Epithelial cell of esophagus (primary cell): ENCODE measurements around the gene KCNQ1OT1.

ENCODE experiments used
- DNase-seq: peaks from one replicate; pipeline ENCODE4 v3.0.0; 2010; ENCODE audit warnings: low read depth
- H3K4me3 ChIP-seq: 2 replicates; pipeline ENCODE4 v1.5.1; 2011; ENCODE audit warnings: mild to moderate bottlenecking, low read length, control low read depth
- TF ChIP-seq, protein P1 (sequence below): IDR thresholded peaks from 2 replicates; pipeline ENCODE4 v1.5.1; 2011; ENCODE audit warnings: low read depth, mild to moderate bottlenecking, low read length, control low read depth, inconsistent platforms; ENCODE audit not compliant: insufficient read depth; ENCODE audit errors: missing control alignments

The KCNQ1OT1 gene

DNA sequence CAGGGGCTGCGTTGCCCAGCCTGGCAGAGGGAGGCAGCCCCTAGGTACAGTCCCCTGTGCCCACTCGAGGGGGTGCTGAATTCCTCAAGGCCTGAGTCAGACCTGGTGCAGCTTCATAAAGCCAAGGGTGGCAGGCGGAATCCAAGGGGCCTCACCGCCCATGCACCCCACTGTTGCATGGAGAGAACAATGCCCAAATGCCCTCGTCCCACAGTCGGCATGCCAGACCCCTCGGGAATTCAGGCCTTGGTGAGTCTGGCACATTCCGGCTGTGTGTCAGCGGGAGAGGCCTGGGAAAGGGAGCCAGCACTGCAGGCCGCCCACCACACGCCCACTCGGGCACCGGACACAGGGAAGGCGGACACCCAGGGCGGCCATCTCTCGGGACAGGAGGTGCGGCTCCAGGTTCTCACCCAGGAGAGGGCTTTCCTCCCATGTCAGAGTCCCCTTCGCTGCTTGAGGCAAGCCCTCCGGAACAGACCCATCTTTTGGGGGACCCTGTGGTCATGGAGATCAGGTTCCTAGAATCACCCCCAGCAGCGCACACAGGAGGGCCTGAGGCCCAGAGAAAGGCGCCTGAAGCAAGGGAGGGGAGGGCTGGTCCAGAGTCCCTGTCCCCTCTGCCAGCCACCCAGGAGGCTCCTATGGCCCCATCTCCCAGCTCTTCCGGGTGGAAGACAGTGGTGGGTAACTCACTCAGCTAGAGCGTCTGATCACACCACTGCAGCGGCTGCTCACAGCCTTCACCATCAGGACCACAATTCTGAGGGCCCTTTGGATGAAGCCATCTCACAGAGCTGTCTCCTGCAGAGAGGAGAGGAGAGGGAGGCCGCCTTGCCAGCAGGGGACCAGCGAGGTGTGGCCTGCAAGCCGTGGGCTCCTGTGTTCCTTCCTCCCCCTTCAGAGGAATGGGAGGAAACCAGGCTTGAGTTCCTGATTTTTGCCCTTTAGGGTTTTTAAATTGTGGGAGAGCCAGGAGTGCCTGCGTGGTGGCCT, 31.6 kb upstream of the KCNQ1OT1 start:
- TF ChIP-seq, protein P1, sequence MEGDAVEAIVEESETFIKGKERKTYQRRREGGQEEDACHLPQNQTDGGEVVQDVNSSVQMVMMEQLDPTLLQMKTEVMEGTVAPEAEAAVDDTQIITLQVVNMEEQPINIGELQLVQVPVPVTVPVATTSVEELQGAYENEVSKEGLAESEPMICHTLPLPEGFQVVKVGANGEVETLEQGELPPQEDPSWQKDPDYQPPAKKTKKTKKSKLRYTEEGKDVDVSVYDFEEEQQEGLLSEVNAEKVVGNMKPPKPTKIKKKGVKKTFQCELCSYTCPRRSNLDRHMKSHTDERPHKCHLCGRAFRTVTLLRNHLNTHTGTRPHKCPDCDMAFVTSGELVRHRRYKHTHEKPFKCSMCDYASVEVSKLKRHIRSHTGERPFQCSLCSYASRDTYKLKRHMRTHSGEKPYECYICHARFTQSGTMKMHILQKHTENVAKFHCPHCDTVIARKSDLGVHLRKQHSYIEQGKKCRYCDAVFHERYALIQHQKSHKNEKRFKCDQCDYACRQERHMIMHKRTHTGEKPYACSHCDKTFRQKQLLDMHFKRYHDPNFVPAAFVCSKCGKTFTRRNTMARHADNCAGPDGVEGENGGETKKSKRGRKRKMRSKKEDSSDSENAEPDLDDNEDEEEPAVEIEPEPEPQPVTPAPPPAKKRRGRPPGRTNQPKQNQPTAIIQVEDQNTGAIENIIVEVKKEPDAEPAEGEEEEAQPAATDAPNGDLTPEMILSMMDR, result no peak
- no peak overlapping the region for H3K4me3 ChIP-seq
- no peak for DNase-seq

DNA sequence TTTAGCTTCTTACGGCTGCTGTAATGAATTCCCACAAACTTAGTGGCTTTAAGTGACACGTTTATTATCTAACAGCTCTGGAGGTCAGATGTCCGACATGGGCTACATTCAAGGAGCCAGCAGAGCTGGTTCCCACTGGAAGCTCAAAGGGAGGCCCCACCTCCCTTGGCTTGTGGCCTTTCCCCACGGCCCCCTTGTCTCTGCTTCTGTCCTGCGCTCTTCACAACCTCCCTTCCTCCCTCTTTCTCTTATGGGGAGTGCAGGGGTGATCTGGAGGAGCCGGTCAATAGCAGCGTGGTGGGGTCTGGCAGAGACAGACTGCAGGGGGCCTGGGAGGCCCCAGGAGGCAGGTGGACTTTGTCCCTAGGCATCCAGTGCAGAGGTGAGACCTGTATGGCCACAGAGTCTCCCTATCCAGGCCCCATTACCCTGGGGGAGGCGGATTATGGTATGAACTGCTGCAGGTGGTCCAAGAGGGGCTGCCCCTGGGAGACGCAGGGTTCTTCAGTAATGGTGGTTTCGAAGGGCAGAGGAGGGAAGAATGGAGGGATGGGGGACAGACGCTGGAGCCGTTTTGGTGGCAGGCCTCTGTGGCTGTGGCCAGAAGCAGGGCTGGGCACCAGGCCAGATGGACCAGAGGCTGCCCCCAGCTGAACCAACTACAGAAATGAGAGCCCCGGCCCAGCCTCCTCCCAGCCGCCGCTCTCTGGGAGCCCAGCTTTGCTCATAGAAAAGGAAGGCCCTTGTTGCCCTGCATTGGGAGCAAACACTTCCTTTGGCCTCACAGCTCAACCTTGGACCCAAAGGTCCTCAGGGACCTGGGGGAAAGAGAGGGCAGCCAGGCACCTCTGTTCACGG, 30.7 kb upstream of the KCNQ1OT1 start:
- H3K4me3 ChIP-seq, result no peak overlapping the region
- DNase-seq, result no peak
- TF ChIP-seq, protein P1, result no peak

DNA sequence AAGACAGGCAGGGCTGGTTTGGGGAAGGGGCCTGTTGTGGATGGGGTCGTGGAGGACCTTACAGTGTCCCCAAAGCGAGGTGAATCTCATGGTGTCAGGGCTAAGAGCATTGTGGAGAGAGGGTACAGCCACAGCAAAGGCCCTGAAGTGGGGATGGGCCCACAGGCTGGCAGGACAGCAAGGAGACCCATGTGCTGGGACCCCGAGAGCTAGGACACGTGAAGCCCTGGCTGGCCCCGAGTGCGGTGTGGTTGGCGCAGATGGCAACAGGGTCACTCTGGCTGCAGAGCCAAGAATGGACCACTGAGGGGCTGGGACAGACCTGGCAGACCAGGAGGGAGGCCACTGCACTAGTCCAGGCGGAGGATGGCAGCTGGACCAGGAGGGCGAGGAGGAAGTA, 30.0 kb upstream of the KCNQ1OT1 start:
- no peak overlapping the region for H3K4me3 ChIP-seq
- no peak for DNase-seq
- TF ChIP-seq, protein P1, result no peak

DNA sequence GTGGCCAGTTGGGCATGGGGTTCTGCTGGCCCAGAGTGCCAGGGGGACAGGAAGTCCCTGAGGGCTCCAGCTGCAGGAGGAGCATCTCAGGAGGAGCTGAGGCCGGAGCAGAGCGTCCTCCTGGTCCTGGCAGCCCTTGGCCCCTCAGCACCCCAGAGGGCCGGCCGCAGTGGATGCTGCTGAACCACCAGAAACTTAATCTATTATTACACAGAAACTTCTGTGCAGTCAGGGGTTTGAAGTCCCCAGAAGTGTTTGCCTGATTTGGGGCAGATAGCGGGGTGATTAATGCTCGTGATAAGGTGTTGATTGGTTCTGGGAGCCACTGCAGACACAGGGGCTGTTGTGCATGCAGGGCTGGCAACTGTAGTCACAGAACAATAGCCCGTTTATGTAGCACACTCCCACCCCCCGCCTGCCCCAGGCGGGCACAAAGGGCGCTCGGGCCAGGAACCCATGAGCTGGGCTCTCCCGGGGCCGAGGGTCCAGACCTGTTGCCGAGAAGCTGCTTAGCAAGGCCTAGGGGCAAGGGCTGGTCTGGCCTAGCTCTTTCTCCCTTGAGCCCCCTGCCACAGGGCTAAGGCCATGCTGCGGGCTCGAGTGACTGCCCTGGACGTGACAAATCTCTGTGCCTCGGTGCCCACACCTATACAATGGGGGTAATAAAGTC, 29.0 kb upstream of the KCNQ1OT1 start:
- DNase-seq, result no peak
- TF ChIP-seq, protein P1, result no peak
- H3K4me3 ChIP-seq, result no peak overlapping the region

DNA sequence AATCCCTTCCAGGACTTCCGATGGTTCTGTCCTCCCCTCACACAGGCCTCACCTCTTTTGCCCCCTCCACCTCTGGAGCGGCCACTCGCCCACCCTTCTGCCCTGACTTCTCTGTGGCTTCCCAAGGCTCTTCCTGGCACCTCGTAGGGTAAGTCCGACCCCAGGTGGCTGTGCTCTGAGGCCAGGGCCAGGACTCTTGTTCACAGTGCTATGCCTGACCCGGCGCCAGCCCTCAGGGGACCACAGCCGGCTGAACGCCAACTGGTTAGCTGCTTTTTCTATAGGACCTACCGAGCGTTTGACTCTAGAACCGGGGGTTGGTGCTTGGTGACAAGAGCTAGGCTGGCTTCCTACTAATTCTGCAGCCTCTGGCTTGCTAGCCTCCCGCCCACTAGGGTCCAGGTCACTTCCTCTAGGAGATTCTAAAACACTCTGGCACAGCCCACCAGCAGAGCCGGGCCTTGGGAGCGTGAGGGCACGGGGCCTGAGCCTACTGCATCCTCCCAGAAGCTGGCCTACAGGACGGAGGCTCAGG, 28.4 kb upstream of the KCNQ1OT1 start:
- TF ChIP-seq, protein P1, result no peak
- DNase-seq, result no peak
- H3K4me3 ChIP-seq, result no peak overlapping the region

DNA sequence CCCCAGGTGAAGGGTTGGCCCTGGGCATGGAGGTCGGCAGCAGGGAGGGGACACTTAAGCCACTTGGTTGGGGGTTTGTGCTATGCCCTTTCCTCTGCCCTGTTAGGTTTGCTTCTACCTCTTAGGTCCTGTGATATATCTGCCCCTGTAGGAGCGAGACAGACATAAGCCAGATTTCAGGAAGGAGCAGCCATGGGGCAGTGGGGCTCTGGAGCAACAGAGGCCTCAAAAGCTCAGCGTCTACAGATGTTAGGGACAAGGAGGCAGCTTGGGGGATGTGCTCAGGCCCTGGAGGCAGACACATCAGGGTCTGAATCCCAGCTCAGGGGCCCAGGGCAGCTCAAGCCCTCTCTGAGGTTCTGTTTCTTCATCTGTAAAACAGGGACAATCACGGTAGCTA, 27.2 kb upstream of the KCNQ1OT1 start:
- TF ChIP-seq, protein P1, result no peak
- no peak for DNase-seq
- no peak overlapping the region for H3K4me3 ChIP-seq
